Activated CD8-positive, alpha-beta memory T cell treated with anti-CD3 and anti-CD28 coated beads, Interleukin-2, amount 50 U/mL, for 24 hours (primary cell): ENCODE data around the gene SEC61G.

ENCODE experiments used
- DNase-seq: peaks from one replicate; pipeline ENCODE4 v3.0.0-alpha.2; 2020; ENCODE audit errors: extremely low read depth

The SEC61G gene

DNA sequence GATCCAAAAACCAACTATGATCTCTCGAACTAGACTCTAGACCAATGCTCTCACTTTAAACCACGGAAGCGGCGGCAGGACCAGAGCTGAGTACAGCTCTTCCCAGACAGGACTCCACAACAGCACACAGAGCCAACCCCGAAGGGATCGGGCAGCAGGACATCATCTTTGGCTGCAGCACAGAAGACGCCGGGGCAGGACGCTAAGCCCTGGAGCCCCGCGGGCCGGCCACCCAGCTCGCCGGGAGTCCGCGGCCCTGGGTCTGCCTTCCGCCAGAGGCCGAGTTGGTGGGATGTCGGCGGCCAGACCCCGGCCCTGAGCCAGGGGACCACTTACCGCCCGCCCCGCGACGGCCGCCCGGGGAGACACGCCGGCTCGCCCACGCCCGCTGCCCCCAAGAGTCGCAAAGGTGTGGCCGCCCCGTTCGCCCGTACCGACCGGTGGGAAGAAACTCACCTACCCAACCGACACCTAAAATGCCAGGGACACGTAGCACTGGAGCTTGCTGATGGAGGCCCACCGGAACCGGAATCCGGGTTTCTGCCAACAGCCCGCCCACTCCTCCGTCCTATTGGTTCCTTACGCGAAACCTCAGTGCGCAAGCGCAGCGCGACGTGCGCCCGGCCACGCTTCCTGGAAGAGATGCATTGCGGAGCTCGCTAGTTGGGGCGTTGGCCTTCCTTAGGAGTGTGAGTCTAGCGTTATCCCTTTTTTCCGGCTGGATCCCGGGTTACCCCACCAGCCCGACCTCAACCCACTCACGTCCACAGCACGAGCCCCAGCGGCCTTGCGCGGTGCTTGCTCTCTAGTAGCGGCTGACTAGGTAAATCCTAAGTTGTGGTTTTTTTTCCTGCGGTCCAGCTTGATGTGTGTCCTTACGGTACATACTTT, at the start of gene SEC61G:
Gene SEC61G (minus strand): TSS at position 510 of the 891 bp plus-strand sequence. CDS start 1,623 bp downstream, outside the sequence.
- peak; percentile 90 for DNase-seq

- no peak for DNase-seq
Observed at GRCh38 chr7:54802841-54803240, 43.8 kb upstream of the SEC61G start.

- no peak for DNase-seq
Observed at GRCh38 chr7:54802114-54802513, 43.1 kb upstream of the SEC61G start.

GRCh38 chr7:54799792-54800191, 40.8 kb upstream of the SEC61G start:
- no peak for DNase-seq

DNA sequence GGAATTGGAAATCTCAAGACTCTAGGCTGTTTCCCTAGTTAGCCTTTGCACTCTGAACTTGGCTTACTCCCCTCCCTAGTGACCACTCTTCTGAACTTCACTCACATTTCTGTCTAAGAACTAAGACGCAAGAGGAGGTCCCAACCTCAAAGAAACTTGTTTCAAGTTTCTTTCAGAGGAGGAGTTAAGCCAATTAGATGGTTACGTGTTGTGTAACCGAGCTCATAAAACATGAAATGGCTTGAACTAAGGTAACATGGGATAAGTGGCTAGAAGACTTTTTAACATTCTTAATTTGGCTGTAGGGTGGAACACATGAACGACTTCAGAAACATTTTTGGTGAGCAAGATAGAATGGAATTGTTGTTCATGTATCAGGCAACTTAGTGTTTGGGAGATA, 39.5 kb upstream of the SEC61G start:
- no peak for DNase-seq

- no peak for DNase-seq
Observed at GRCh38 chr7:54796853-54797252, 37.8 kb upstream of the SEC61G start.

DNA sequence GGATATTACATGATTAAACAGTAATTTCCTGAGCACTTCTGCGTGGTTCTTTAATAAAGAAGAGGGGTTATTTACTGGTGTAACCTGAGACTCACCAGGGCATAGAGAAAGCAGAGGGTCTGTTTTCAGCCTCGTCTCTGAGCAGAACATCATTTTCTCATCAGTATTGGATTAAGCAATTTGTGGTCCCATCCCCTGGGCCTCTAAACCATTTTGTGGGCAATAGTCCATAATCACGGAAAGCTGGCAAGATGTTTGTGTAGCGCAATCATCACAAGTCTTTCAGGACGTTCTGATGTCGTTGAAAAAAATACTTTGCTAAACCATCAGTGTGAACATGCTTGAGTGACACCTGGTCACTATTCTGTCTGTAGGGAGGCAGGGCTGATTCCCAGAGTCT, 37.1 kb upstream of the SEC61G start:
- no peak for DNase-seq

DNA sequence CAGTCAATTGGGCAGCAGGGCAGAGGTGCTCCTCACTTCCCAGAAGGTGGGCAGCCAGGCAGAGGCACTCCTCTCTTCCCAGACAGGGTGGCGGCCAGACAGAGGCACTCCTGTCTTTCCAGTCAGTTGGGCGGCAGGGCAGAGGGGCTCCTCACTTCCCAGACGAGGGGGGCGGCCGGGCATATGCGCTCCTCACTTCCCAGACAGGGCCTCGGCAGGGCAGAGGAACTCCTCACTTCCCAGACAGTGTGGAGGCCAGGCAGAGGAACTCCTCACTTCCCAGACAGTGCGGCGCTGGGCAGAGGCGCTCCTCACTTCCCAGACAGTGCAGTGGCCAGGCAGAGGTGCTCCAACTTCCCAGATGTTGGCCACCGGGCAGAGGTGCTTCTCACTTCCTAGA, 33.4 kb upstream of the SEC61G start:
- DNase-seq, result no peak

GRCh38 chr7:54788664-54789063, 29.7 kb upstream of the SEC61G start:
- no peak for DNase-seq

DNA sequence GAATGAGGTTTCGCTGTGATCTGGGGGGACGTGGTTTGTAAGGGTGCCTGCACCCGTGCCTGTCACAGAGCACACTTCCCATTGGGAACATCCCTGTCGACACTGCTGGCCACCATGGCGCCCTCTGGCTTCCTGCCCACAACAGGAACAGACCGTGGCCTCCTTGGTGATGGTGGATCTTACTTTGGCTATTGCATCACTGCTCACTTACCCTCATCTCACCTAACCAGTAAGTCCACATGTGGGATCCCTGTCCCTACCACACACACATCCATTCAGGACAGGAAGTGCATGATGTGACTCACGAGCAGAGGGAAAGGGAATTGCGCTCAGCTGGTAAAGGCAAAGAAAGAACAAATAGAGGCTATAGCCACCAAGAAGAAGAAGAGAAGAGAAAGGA, 26.2 kb upstream of the SEC61G start:
- no peak for DNase-seq

DNA sequence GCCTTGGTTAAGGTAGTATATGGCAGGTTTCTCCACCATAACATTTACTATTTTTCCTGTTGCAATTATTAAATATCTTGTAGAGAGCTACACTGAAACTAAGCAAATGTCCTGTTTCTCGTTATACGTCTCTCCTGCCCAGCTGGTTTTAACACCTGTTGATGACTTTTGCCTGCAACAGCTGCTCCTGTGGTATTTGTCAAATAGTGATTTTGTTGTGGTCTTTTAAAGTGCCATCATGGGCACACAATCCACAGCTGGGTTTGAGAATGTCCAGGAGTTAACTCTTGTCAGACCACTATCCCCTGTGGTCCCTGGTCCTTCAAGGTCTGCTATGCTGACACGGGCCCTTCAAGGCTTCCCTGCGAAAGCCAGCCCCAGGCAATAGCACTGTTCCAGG, 24.9 kb upstream of the SEC61G start:
- no peak for DNase-seq

DNA sequence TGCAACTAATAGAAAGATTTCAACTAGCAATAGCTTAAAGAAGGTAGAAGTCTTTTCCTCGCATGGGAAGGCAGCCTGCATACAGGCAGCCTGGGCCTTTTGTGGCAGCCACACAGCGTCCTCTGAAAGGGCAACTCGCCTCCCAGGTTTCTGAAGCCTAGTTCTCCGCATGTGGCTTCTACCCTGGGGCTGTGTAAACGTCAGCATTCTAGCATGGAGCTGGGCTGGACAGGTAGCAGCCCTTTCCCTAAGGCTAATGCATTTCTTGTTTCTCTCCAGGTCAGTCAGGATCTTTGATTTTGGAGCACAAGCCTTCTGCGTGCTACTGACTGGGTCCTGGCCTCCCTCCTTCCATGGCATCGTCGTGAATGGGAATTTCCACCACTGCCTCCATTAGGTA, 23.8 kb upstream of the SEC61G start:
- no peak for DNase-seq

DNA sequence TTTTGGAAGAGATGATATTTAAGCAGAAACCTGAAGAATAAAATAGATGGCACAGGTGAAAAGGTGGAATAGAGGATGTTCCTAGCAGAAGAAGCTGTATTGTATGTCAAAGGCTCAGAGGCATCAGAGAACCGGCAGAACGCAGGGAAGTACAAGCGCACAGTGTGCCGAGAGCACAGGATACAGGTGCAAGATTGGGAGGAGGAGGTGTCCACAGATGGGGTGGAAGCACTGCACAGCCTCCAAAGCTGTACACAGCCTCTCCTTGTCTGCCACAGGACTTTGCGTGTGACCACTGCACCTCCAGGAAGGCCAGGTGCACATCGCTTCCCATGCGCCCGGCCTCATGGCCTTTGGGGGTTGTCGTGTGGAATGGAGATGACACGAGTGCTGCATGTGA, 23.3 kb upstream of the SEC61G start:
- no peak for DNase-seq

- no peak for DNase-seq
Observed at GRCh38 chr7:54781134-54781920, 22.3 kb upstream of the SEC61G start.

GRCh38 chr7:54780490-54780889, 21.5 kb upstream of the SEC61G start:
- DNase-seq, result no peak

DNA sequence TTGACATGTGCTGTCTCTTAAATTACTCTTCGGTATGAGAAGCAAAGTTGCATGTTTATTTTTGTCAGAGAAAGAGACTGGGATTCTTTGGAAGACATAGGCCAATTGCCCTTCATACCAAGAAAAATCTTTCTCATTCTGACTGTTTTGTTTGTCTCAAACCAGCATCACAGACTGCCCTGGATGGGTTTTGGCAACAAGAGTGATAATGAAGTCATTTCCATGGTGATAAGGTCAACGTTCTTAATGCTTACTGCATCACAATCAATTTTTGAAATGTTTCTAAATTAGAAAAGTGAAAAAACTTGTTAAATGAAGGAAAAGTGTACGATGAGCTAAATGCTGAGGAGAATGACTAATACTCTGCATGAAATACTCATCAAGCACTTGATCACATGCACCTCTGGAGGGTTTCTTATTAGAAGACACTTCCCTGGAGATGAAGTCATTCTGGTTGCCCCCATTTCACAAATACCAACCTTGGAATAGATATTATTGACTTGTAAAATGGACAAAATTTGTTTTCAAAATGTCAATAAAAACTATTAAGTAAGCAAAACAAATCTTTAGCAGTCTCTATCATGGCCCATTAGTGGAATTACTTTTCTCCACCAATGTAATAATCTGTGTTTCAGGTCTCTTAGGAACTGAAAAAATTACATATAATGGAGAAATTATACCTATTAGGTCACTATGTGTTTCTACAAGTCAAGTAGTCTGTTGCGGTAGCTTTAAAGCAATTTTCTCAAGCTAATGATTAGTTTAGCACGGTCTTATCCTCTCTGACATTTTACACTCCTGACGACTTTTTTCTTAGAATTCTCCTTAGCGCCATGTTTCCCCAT, 19.9 kb upstream of the SEC61G start:
- no peak for DNase-seq

DNA sequence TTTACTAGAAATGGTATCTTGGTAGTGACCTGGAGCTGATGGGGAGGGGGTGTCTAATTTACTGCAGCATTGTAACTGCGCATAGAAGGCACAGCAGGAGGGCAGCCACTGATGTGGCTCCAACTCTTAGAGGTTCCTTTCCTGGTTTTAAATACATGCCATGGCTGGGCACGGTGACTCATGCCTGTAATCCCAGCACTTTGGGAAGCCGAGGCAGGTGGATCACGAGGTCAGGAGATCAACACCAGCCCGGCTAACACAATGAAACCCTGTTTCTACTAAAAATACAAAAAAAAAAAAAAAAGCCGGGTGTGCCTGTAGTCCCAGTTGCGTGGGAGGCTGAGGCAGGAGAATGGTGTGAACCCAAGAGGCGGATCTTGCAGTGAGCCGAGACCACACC, 19.2 kb upstream of the SEC61G start:
- DNase-seq, result no peak

GRCh38 chr7:54774785-54775740, 16.1 kb upstream of the SEC61G start:
- DNase-seq, result no peak

- DNase-seq, result peak; percentile 31
Observed at GRCh38 chr7:54773472-54774399, 14.7 kb upstream of the SEC61G start.

- no peak for DNase-seq
Observed at GRCh38 chr7:54769203-54769602, 10.2 kb upstream of the SEC61G start.
